ENCODE measurements around the gene INTS13.

DNA sequence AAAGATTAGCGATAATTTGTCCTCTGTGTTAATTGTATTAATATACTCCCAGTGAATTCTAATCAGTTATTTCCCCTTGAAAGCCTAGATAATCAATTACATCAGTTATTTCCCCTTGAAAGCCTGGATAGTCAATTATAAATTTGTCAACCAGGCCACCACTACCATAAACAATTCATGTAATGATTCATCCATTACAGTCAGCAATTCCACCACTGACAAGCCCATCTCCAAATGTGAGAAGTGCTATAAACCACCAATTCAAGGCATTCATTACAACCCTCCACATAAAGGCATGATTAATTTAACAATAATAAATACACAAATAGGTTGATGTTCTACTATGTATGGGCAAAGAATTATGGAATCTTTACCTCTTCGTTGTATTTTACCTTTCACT, 40.9 kb downstream of the INTS13 start:
- TF ChIP-seq CTCF (IDR thresholded peaks at IDR 0.05) (no peak), POLR2A (IDR thresholded peaks at IDR 0.05) (no peak)
